Raji (cell line): ENCODE measurements around the gene MBP.

Experiments
- POLR2A ChIP-seq: IDR thresholded peaks from 2 replicates; pipeline ENCODE4 v1.6.1; 2011; ENCODE audit warnings: low read depth, low read length, control low read depth; ENCODE audit not compliant: insufficient read depth

Gene MBP

DNA sequence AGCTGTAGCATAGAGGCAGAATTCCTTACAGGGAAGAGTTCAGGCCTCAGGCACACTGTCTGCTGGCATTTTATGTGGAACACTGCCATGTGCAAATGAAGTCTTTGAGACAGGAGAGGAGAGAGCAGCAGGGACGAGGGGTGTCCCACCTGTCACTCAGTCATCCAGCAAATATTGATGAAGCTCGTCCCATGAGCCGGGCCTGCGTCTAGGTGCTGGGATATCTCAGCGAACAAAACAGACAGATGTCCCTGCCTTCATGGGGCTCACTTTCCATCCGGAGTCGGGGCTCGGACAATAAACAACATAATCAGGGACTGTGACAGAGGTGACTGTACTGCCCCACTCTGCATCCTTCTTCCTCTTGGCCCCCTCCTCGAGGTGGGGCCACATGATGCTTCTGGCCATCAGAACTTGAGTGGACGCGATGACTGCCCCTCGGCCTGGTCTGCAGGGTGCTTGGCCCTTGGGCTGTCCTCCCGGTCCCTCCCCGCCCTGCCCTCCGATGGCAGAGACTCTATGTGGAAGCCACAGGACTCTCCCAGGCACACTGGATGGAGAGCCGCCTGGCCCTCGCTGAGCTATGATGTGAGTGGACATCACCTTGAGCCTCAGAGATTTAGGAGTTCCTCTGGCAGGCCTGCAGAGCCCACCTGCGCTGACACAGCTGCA is 78.8 kb downstream of the MBP start:
- no peak for TF ChIP-seq POLR2A

GRCh38 chr18:77052983-77053309 is 79.6 kb downstream of the MBP start:
- no peak for TF ChIP-seq POLR2A

GRCh38 chr18:77052297-77052982 is 80.1 kb downstream of the MBP start:
- TF ChIP-seq POLR2A: no peak

- TF ChIP-seq POLR2A: no peak
These were observed 80.8 kb downstream of the MBP start for GRCh38 chr18:77051581-77052296.

- no peak for TF ChIP-seq POLR2A
These were observed 82.6 kb downstream of the MBP start for GRCh38 chr18:77049938-77050337.

- no peak for TF ChIP-seq POLR2A
These were observed 84.7 kb downstream of the MBP start for GRCh38 chr18:77047803-77048419.

DNA sequence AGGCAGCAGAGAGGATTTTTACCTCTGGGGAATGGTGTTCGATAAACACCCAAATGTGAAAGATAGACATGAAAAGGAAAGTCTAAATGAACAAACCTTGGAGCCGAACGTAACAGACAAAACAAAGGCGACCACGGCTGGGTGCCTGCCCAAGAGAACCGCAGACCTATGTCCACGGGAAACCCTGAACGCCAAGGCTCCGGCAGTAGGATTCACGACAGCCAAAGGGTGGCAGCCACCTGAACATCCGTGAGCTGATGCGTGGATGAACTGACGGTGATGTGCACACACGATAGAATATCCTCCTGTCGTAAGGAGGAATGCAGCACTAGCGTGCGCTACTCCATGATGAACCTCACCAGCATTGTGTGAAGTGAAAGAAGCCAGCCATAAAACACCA is 85.6 kb downstream of the MBP start:
- TF ChIP-seq POLR2A: no peak

DNA sequence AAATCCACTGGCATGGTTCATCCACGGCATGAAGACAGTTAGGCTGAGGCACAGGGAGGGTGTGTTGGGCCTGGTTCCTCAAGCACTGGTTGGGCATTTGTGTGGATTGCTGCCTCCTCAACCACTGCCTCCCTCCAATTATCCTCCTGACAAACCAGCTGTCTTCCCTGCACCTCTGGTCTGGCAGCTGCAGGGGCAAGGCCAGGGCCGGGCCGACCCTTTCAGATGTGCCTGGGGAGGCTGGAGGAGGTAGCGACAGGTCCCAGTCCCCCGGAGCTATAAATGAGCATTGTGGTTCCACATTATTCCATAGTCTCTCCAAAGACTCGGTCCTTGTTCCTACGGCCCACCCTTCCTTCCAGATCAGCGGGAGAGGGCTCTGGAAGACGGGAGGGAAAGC is 86.2 kb downstream of the MBP start:
- TF ChIP-seq POLR2A: no peak

GRCh38 chr18:77045677-77046076 is 86.9 kb downstream of the MBP start:
- TF ChIP-seq POLR2A: no peak

DNA sequence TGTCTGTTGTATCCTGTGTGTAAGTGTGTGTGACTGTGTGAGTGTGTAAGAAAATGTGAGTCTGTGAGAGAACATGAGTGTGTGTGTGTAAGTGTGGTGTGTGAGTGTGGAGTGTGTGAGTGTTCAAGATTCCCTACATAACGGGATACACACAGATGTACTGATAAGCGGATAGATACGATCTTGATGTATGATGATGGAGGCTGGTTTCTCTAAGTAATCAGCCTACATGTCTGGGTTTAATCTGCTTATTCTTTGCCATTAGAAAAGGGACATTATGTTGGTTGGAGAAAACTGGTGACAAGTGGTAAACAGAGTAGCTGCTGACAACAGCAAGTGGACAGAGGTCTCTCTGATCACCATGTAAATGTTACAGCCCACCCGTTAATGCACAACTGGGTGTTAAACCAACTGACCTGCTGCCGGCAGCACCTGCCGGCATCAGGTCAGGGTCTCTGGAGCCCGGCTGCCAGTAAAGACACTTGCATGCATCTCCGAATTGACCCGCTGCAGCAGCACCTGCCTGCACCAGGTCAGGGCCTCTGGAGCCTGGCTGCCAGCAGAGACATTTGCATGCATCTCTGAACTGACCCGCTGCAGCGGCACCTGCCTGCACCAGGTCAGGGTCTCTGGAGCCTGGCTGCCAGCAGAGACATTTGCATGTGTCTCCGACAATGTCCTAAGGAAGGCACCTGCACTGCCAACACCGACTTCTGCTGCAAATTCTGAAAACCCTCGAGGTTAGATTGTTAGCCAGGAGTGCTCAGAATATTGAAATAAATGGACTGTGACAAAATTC is 87.5 kb downstream of the MBP start:
- no peak for TF ChIP-seq POLR2A

GRCh38 chr18:77043541-77044280 is 88.9 kb downstream of the MBP start:
- no peak for TF ChIP-seq POLR2A

DNA sequence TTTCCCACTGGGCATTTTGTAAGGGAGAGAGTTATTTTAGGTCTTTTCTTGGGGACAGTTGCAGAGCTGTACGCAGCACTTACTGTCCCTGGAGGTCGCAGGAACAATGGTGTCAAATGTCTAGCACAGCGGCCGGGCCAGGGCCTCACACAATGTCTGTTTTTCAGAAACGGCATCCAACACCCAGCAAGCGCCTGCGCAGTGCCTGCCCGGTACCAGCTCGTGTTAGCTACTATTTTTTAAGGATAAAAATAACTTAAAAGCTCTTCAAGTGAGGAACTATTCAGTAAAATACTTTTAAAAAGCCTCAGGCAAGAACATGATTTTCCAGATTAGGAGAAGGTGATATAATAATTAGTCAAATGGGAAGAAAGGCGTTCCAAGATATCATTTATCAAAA is 90.0 kb downstream of the MBP start:
- no peak for TF ChIP-seq POLR2A

GRCh38 chr18:77039196-77040130 is 93.1 kb downstream of the MBP start:
- no peak for TF ChIP-seq POLR2A
